ENCODE data around the gene NCAPD2.
A peak's percentile ranks its signal among the peaks of the same experiment; 100 is the strongest.
"Not testable (repeated sequence)": the region's sequence is repeated elsewhere in the genome, so short reads cannot be mapped to it uniquely, and the experiment has no call there.

Gene NCAPD2

DNA sequence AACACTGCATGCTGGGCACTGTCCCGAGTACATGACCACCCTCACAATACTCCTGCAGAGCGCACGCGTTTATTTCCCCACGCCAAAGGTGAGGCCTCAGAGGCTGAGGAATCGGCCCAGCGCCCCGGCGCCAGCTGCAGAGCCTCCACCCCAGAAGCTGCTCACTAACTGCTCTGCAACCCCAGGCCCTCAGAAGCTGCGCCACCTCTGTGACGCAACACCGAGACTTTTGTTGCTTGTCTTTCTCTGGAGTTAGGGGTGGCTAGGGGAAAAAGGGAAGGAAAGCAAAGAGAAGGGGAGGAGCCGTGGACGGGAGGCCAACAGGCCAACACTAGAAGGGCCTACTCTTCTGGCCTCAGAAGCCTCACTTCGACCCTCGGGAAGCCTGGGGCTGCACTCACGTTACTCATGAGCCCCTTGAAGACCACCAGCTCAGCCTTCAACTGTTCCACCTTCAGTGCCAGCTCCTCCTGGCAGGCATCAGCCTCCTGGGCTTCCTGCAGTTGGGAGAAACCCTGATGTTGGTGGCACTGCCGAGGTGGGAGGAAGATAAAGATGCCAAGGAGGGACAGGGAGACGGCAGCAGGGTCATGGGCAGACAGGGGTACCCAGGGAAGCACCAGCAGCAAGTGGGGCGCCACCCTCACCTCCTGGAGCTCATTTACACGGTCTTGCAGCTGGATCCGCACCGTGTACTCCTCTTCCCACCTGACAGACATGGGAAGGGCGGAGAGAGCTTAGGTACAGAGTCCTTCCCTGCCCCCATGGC is 56.6 kb downstream of the NCAPD2 start:
- no peak for DNase-seq (ENCODE audit: low spot score)

DNA sequence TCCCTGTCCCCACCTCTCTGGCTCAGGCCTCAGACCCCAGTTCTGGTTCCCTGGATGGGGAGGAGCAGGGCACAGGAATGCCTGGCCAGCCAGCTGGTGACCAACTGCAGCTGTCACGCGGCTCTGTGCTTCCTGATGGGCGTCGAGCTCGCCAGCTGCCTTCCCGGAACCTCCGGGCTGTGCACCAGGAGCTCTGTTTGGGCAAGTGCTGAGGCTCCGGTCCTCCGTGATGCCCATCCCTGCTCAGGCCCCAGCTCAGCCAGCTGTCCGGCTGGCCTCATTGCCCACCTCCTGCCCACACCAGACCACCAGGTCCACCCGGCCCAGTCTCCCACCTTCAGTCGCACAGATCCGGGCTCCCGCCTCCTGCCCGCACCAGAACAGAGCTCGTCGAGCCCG is 57.2 kb downstream of the NCAPD2 start:
- no peak for DNase-seq (ENCODE audit: low spot score)

- no peak for DNase-seq (ENCODE audit: low spot score)
Measured at GRCh38 chr12:6551496-6552139, 57.7 kb downstream of the NCAPD2 start.

DNA sequence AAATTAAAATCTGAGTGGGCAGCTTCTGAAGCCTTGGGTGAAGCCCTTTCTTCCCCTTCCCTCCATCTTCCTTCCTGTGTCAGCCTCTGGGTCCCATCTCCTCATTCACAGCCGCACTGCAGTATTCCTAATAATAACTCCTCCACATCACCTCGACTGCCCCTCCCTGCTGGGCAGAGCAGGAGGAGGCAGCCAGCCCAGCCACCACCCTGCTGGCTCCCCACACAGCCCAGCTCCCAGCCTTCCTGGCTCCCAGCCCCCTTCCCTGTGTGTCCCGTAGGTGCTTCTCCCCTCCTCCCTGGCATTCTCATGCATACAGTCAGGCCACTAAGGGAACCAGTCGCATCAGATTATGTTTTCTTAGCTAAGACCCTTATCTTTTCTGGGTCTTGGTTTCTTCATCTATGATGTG is 58.2 kb downstream of the NCAPD2 start:
- DNase-seq (ENCODE audit: low spot score): no peak

- DNase-seq (ENCODE audit: low spot score): no peak
Measured at GRCh38 chr12:6553051-6553868, 59.4 kb downstream of the NCAPD2 start.

DNA sequence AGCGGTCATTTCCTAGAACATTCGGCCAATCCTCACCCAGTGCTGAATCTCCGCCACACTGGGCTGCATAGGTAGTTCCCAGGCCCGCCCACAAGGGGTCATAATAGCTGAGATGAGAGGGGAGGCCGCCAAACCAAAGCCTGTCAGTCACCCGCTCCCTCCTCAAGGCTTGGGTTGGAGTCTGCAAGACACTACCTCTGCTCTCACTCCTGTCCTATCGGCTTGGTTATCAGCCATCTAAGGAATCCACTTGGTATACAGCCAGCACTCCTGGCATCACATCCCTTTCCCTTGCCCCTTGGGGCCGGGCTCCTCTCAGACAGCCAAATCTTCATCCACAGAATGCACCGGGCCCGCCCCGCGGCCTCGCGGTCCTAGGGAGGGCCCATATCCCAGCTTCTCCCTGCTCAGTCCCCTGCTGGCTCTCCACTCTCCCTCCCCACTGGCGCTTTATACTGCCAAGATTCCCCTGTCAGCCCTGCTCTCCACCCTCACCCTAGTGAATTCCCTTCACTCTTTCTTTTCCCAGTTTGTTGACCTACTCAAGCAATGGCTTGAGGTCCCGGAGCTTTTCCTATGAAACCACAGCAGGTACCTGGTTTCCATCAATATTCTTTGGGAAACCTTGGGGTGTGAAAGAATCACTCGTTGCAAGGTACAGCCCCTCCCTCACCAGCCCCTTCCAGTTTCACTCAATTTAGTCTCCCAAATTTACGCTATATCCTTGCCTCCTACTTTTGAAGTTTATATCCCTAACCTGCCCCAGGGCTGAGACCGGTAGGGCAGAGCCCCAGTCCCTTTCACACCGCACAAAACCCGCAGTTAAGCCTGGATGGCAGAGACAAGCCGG is 60.5 kb downstream of the NCAPD2 start:
- DNase-seq (ENCODE audit: low spot score): peak; percentile 85

DNA sequence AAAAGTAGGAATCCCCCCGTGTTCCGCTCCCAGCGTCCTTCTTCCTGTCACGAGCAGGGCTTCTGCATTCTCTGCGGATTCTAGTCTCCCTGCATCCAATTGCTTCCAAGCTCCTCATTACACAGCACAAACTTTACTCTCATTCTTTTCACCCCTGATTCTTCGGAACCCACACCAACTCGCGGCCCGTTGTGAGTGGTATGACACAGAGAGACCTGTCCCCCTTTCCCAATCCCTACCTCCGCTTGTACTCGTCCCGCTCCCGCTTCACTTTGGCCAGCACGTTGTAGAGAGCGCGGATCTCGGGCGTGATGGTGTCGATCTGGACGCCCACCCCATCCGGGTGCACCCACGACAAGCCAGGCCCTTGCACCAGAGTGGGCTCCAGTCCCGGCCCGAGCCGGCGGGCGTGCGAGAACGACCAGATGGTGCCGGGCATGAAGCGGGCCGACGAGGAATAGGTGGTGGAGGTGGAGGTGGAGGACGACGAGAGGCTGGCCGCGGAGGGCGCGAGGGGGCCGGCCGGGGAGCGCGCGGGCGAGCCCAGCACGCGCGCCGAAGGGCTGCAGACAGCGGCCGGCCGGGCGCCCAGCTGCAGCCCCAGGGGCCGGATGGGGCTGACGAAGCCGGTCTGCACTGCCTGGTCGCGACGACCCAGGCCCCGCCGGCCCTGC is 61.3 kb downstream of the NCAPD2 start:
- DNase-seq (ENCODE audit: low spot score): no peak

DNA sequence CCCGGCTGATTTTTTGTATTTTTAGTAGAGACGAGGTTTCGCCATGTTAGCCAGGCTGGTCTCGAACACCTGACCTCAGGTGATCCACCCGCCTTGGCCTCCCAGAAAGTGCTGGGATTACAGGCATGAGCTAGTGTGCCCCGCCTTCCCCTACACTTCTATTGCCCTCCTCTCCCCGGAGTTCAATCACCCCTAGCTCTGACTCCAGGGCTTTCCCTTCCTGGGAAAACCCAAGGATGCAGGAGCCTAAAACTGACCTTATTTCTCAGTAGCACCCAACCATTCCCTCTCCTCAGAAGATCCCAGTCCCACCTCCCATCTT is 62.6 kb downstream of the NCAPD2 start:
- not testable (repeated sequence) for DNase-seq (ENCODE audit: low spot score)

- DNase-seq (ENCODE audit: low spot score): no peak
Measured at GRCh38 chr12:6556857-6557256, 63.0 kb downstream of the NCAPD2 start.

DNA sequence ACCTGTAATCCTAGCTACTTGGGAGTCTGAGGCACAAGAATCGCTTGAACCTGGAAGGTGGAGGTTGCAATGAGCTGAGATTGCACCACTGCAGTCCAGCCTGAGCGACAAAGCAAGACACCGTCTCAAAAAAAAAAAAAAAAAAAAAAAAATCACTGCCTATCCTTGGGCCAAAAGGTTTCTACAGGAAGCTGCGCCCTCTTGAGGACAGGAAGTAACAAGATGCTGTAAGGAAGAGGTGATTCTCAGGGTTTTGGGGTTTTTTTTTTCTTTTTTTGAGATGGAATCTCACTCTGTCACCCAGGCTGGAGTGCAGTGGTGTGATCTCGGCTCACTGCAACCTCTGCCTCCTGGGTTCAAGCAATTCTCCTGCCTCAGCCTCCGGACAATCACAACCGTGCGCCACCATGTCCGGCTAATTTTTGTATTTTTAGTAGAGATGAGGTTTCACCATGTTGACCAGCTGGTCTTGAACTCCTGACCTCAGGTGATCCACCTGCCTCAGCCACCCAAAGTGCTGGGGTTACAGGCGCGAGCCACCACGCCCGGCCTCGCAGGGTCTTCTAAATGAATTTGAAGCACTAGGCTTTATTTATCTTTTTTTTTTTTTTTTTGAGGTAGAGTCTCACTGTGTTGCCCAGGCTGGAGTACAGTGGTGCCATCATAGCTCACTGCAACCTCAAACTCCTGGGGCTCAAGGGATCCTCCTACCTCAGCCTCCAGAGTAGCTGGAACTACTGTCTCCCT is 64.3 kb downstream of the NCAPD2 start:
- DNase-seq (ENCODE audit: low spot score): peak; percentile 65

DNA sequence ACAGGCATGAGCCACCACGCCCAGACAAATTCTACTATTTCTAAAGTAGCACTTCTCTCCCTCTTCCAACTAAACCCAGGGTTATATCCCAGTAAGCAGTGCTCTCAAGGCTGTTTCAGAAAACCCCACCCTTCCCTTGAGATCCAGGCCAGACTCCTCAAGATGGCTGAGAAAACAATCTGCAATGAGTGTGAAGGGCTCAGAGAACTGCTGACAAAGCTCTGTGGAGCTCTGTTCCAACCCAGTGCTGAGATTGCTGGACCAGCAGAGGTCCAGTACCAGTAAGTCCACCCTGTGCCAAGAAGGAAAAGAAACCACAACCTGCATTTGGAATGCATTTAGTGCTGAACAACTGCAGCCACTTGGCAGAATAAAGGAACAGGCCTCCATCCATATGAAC is 65.6 kb downstream of the NCAPD2 start:
- DNase-seq (ENCODE audit: low spot score): no peak

- no peak for DNase-seq (ENCODE audit: low spot score)
Measured at GRCh38 chr12:6560501-6561205, 66.8 kb downstream of the NCAPD2 start.

DNA sequence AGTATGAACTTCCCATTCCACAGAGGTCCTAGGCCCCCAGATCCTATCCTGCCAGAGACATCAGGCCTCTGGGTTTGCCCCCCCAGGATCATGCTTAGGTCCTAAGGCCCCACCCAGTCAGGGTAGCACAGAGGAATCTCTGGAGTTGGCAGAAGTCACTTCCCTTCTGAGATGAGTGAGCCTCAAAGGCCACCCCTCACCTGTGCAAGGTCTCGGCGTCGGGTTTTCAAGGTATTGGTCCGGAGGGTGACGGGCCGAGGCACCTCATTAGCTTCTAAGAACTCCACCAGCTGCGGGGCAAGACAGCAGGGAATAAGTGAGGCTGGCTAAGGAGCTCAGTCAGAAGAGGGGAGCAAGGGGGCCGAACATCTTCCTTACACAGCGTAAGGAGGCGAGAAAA is 69.0 kb downstream of the NCAPD2 start:
- no peak for DNase-seq (ENCODE audit: low spot score)

DNA sequence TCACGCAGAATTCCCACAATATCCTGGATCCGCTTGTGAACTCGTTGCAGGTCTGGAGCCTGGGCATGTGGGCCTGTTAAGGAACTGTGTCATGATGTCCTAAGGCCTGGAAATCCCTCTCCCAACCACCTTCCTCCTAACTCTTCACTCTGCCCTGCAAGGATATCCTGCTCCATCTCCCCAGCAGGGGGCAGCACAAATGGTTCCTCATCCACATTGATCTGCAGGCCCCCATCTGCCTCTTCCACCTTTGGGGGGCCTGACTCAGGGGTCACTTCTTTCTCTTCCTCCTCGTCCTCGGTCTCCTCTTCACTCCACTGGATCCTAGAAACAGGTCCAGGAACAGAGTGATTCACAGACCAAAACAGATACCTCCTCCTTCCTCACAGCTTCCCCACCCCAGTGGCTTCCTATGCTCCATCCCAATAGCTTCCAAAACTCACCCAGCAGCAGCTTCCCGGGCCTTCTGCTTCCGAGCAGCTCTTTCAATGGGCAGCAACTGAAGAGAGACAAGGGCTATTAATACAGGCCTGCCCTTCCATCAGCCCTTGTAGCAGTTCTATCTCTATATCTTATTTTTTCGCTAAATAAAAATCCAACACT is 69.6 kb downstream of the NCAPD2 start:
- peak; percentile 72 for DNase-seq (ENCODE audit: low spot score)

GRCh38 chr12:6567112-6567670 is 73.3 kb downstream of the NCAPD2 start:
- no peak for DNase-seq (ENCODE audit: low spot score)

DNA sequence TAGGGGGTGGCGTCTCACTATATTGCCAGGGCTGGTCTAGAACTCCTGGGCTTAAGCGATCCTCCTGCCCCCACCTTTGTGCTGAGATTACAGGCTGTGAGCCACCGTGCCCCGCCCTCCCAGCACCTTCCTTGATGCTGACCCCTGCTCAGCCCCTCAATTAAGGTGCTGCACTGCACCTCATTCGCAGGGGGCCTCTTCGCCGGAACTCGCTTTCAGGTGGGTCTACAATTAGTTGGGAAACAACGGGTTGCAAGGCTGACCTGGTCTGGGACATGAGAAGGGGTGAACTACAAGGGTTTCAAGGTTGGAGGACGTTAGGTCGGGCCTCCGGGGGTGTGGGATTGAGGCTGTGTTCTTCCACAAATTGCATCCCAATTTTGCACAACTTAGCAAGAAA is 75.4 kb downstream of the NCAPD2 start:
- DNase-seq (ENCODE audit: low spot score): no peak

DNA sequence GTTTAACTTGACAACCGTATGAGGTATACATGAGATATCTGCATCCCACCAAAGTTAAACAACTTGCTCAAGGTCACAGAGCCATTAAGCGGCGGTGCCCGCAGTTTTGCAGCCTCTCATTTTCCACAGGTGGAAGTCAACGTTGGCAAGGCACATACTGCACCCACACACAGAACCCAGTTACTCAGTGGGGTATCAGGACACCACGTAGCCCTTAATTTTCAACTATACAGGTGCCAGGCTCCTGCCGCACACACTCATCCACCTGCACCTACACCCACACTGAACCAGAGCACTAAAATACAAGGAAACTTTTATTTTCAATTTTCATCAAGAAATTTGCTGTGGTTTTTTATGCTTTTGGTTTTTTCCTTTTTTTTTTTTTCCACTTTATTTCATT is 75.9 kb downstream of the NCAPD2 start:
- no peak for DNase-seq (ENCODE audit: low spot score)

GRCh38 chr12:6570264-6570887 is 76.5 kb downstream of the NCAPD2 start:
- peak; percentile 90 for DNase-seq (ENCODE audit: low spot score)

DNA sequence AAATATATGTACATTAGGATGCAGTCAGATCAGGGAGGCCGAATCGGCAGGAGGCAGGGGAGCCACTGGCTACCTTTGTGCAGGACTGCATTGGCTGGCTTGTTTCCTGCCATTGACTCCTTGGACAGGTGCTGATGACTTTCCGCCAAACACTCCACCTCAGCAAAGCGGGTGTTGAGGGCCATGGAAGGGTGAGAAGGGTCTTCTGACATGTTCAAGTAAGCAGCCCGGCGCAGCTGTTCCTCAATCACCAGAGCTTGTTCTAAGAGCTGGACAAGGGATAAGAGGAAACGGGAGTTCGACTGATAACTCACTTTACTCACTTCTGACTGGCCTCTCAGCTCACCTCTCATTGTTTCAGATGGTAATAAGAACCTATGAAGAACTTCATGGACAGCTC is 79.1 kb downstream of the NCAPD2 start:
- no peak for DNase-seq (ENCODE audit: low spot score)

All from iPS-NIHi11 (cell line).